T-helper 1 cell (primary cell): ENCODE data around the gene ESPNL.

ENCODE experiments used
- DNase-seq, 5 donors: peaks; one replicate each; pipeline ENCODE4 v3.0.0-alpha.2; 2012 to 2020

ESPNL gene

GRCh38 chr2:238144262-238144661 is 44.1 kb downstream of the ESPNL start:
- DNase-seq, result no peak

GRCh38 chr2:238145046-238145445 is 44.9 kb downstream of the ESPNL start:
- no peak for DNase-seq

- DNase-seq, result no peak
Measured at GRCh38 chr2:238145851-238146250, 45.7 kb downstream of the ESPNL start.

GRCh38 chr2:238146884-238147544 is 46.9 kb downstream of the ESPNL start:
- DNase-seq, result no peak

GRCh38 chr2:238148981-238149380 is 48.8 kb downstream of the ESPNL start:
- DNase-seq, result no peak

- no peak for DNase-seq
Measured at GRCh38 chr2:238149841-238150572, 49.9 kb downstream of the ESPNL start.

- DNase-seq, result no peak
Measured at GRCh38 chr2:238150686-238151085, 50.5 kb downstream of the ESPNL start.

GRCh38 chr2:238151205-238151604 is 51.1 kb downstream of the ESPNL start:
- DNase-seq, result no peak

GRCh38 chr2:238151628-238152235 is 51.6 kb downstream of the ESPNL start:
- no peak for DNase-seq

GRCh38 chr2:238152771-238153688 is 52.9 kb downstream of the ESPNL start:
- no peak for DNase-seq

GRCh38 chr2:238154570-238154969 is 54.4 kb downstream of the ESPNL start:
- DNase-seq, result no peak

GRCh38 chr2:238155051-238155760 is 55.1 kb downstream of the ESPNL start:
- DNase-seq, result no peak

- no peak for DNase-seq
Measured at GRCh38 chr2:238155761-238156694, 55.9 kb downstream of the ESPNL start.

- no peak for DNase-seq
Measured at GRCh38 chr2:238157506-238158017, 57.4 kb downstream of the ESPNL start.

- DNase-seq, result peak in 1 of 5 donors; percentile 3
Measured at GRCh38 chr2:238158018-238158508, 57.9 kb downstream of the ESPNL start.

GRCh38 chr2:238158509-238159070 is 58.5 kb downstream of the ESPNL start, which contains the start of gene ERFE:
Gene ERFE, plus strand, starts transcription at chr2:238158970. Its CDS starts 38 bp downstream, at chr2:238159008.
- DNase-seq, result peak in 3 of 5 donors; percentile 13 to 35 (median 34)

GRCh38 chr2:238159071-238159539 is 59.0 kb downstream of the ESPNL start:
- no peak for DNase-seq

GRCh38 chr2:238159661-238160205 is 59.6 kb downstream of the ESPNL start:
- DNase-seq, result peak in 1 of 5 donors; percentile 5
